Measurements from ENCODE around the gene U2SURP.
"Not testable (repeated sequence)": the region's sequence is repeated elsewhere in the genome, so short reads cannot be mapped to it uniquely, and the experiment has no call there.

U2SURP gene

DNA sequence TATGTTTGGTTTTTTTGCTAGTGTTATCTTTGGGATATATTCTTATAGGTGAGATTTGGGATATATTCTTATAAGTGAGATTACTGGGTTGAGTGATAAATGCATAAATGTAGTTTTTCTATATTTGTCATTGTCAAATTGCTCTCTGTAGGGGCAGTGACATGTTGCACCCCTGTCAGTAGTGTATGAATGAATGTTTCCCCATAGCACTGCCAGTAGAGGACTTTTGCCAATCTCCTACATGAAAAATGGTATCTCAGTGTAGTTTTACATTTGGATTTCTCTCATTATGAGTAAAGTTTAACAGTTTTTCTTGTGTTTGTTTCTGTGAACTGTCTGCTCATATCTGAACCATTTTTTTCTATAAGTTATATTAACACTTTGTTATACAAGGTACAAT, 13.6 kb downstream of the U2SURP start:
- DNase-seq (ENCODE audit: low read depth): no peak

DNA sequence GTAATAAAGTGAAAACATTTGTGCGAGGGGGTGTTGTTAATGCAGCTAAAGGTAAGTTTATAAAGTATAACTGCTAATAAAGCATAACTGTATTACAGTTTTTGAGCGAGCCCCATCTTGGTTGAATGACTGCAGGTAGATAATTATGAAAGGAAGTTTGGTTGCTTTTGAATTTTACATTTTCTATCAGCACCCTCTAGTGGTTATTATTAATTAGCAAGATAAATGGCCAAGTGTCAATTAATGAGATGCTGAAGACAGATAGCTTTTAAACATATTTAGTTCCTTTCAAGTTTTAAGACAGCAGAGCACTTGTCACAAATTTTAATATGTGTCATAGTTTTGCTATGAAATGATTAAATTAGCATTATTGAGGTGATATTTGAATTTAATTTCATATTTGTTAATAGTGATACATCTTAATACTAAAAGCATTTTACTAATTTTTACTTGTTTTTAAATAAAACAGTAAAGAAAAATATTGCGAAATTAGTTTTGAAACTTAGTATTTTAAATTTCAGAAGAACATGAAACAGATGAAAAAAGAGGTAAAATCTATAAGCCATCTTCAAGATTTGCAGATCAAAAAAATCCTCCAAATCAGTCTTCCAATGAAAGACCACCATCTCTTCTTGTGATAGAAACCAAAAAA, 15.1 kb downstream of the U2SURP start:
- peak; percentile 50 for DNase-seq (ENCODE audit: low read depth)

DNA sequence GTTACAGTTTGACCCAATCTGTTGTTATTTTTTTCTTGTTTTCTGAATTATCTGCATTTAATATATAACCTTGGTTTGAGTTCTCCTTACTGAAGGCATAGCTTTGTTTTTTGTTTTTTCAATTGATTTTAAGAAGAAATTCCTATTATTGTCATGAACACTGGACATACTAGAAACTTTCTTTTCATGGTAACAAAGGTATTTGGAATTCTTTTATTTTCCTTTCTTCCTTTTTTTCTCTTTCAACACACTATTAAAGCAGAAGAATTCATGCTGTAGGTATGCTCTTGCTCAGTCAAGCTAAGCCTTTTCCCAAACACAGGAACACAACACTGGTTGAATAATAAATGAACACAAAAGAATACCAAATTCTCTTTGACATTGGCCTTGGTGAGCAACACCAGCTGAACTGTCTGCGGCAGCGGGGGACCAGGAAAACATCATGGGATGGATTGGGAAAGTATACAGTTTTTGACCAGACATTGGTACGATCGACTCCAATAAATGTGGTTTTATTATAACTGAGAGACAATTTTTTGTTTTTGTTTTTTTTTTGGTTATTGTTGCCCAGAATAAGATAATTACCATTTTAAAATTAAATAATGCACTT, 23.1 kb downstream of the U2SURP start:
- DNase-seq (ENCODE audit: low read depth): no peak

DNA sequence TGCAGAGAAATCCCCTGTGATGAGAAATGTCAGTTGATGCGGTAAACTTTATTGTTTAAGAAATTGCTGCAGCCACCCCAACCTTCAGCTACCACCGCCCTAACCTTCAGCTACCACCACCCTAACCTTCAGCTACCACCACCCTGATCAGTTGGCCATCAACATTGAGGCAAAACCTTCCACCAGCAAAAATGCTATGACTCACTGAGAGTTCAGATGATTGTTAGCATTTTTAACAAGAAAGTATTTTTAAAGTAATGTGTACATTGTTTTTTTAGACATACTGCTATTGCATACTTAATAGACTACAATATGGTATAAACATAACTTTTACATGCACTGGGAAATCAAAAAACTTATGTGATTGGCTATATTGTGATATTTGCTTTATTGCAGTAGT, 30.0 kb downstream of the U2SURP start:
- DNase-seq (ENCODE audit: low read depth): no peak

DNA sequence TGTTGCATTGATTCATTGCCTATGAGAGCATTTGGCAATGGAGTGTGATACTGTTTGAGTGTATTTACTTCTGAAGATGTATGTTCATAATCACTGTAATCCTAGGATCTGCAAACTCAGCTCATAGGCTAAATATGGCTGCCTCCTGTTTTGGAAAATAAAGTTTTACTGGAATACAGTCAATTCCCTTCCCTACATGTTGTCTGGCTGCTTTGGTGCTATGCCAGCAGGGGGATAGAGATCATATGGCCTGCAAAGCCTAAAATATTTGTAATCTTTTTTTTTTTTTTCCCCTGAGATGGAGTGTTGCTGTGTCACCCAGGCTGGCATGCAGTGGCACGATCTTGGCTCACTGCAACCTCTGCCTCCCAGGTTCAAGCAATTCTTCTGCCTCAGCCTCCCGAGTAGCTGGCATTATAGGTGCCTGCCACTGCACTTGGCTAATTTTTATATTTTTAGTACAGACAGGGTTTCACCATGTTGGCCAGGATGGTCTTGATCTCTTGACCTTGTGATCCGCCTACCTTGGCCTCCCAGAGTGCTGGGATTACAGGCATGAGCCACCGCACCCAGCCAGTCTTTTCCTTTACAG, 30.5 kb downstream of the U2SURP start:
- DNase-seq (ENCODE audit: low read depth): not testable (repeated sequence)

DNA sequence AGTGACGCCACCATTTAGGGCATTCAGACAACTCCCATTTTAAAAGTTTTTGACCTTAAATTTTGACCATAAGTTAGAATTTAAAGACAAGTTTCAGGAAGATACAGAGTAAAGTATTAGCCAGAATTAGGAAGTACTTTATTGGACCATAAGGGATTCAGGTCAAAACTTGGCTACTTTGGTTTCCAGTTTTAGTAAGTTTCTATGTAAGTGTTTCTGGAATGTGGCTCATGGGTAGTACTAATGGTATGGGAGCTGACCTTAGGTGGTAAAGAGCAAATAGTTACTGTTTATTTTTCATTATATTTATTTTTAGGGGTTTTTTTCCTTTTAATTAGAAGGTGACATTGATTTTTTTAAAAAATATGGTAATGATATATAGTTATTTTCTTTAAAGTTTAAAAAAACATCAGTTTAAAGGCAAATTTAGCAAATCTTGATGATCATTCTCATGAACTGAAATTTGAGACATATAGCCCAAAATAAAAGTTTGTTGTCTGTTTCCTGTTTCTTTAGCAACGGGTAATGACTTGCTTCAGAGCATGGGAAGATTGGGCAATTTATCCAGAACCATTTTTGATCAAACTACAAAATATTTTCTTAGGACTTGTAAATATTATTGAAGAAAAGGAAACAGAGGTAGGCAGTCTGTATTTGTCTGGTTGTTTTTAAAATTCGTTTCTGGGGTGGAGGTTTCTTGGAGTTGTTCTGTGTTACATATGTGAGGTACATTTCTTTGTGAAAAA, 34.3 kb downstream of the U2SURP start:
- no peak for DNase-seq (ENCODE audit: low read depth)

DNA sequence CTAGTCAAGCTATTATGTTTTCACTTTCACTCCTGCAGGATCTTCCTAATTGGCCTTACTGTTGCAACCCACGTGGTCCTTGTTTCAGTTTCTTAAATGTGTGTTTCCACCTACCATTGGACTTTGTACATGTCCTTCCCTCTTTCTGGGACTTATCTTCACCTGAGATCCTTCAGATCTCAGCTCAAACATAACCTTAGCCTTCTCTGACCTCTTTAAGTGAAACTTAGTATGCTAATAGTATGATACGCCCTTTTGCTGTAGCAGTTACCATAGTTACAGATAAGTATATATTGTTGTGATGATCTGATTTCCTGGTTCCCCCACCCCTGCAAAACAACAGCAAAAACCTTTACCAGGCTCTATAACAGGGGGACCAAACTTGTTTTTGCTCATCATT, 35.2 kb downstream of the U2SURP start:
- DNase-seq (ENCODE audit: low read depth): no peak

DNA sequence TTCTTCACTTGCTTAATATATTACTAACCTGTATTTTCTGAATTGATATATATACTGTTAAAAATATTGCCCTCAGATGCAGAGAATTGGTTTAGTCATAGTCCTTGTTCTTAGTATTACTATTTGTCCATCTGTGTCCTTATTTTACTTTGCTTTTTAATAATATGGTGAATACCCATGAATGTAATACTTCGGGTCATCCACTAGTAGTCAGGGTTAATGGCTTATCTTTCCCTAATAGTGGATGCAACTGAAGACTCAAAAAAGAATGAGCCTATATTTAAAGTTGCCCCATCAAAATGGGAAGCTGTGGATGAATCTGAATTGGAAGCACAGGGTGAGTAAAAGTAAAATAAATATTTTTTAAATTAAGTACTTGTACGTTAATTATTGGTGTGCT, 36.5 kb downstream of the U2SURP start:
- peak; percentile 42 for DNase-seq (ENCODE audit: low read depth)

DNA sequence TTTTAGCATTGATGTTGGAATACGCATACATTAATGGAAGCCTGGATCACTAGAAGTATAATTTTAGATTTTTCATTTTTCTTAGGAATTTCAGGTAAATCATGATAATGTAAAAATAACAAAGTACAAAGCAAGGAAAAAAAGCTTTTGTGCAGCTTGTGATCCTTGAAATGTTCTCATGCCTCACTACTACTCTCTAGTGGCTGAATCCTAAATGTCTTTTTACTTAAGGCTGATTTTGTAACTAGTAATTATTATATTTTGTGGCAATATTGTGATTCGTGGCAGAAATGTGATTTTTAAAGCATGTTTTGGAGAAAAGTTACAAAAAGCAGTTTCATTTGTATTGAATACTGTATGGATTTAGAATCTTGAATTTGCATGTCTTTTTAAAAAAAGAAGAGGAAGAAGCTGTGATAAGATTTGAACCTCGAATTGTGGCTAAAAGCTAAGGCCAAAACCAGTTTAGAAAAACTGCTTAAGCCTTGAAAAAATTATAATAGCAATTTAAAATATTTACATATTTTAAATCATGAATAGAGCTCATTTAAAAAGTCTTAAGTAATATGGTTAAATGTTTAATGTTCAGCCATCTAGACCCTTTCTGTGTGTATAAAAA, 39.0 kb downstream of the U2SURP start:
- DNase-seq (ENCODE audit: low read depth): peak; percentile 61

DNA sequence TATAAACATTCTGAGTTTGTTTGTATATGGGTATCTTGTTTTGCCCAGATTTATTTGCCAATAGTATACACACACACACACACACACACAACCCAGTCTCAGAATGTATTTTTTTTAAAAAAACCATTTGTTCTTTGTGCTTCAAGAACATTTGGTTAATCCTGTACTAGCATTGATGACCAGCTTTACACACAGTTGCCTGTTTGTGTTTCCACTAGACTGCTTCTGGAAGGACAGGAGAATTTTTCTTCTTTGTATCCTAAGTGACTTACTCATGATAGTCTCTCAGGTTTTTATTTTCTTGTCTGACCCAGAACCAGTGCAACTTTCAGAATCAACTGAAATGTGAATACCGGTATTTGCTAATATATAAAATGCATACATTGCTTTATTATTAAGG, 40.5 kb downstream of the U2SURP start:
- DNase-seq (ENCODE audit: low read depth): no peak

DNA sequence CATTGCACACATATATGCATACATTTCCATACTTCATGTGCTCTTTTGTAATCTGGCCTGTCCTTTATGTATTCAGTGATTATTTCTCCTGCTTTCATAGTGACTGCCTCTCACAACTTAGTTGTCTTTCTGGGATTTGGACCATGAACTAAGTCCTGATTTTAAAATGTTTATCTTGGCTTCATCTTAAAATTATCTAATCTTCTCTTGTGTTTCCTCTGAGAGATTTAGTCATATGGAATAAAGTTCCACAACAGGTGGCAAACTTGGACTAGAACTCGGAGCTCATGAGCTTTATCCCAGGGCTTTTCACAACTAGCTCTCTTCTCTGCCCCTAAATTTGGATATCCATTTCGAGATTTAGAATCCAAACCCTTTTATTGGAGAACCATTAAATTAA, 44.3 kb downstream of the U2SURP start:
- DNase-seq (ENCODE audit: low read depth): no peak

DNA sequence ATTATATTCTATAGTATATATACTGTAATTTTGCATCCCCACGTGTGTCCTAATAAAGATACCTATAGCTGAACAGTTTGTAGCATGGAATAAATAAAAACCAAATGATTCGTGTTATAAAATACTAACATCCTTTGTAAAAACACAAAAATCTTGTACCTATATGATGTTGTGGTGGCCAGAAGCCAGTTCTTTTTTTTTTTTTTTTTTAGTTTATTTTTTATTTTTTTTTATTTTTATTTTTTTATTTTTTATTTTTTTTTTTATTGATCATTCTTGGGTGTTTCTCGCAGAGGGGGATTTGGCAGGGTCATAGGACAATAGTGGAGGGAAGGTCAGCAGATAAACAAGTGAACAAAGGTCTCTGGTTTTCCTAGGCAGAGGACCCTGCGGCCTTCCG, 44.7 kb downstream of the U2SURP start:
- DNase-seq (ENCODE audit: low read depth): not testable (repeated sequence)

DNA sequence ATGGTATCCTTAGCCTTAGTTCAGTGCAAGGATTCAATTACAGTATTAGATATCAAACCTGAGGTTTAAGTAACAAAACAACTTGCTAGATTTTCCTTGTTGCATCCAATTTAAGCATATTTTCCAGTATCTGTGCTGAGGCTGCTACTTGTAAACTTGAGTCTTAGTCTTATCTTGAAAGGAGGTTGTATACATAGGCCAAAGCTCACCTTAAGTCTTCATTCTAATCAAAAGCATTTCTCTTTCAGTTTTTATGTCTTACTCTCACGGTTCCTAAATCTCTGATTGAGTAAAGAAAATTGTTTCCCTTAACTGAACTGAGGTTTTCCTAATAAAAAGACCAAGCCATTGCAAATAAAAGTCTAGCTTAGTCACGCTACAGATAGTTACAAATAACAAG, 52.6 kb downstream of the U2SURP start:
- DNase-seq (ENCODE audit: low read depth): no peak

DNA sequence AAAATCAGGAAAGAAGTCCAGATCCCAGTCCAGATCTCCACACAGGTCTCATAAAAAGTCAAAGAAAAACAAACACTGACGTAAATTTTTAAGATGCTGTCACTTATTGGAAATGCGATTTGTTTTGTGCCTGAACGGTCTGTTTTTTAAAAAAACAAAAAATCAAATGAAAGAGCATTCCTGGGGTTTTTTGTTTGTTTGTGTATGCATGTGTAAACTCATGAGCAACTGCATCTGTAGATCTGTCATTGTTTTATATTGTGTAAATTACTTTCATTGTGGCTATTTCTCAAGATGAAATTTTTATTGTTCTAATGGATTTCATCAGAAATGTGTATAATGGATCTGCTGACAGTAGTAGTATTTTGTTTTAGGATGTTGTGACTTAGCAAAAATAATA, 55.0 kb downstream of the U2SURP start:
- no peak for DNase-seq (ENCODE audit: low read depth)

DNA sequence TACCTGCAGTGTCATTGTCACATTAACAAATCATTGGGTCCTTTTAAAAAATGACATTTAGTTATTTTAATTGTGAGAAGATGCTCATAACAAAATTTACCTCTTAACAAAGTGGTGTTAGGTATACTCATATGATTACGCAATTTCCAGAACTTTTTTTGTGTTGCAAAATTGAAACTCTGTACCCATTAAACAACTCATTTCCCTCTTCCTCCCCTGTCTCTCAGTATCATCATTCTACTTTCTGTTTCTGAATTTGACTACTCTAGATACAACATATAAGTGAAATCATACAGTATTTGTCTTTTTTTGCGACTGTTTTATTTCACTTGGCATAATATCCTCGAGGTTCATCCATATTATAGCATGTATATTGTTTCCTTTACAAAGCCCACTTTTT, 59.5 kb downstream of the U2SURP start:
- no peak for DNase-seq (ENCODE audit: low read depth)

DNA sequence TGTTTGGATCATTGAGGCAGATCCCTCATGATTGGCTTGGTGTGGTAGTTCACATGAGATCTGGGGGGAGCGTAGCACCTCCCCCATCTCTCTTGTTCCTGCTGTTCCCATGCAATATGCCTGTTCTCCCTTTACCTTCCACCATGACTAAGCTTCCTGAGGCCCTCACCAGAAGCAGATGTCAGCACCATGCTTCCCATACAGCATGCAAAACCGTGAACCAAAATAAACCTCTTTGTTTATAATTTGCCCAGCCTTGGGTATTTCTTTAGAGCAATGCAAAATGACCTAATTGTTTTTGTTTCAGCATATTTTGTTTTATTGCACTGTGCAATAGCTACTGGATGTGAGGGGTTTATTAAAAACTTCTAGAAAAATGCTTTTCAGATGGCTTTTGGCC, 61.6 kb downstream of the U2SURP start:
- peak; percentile 50 for DNase-seq (ENCODE audit: low read depth)

DNA sequence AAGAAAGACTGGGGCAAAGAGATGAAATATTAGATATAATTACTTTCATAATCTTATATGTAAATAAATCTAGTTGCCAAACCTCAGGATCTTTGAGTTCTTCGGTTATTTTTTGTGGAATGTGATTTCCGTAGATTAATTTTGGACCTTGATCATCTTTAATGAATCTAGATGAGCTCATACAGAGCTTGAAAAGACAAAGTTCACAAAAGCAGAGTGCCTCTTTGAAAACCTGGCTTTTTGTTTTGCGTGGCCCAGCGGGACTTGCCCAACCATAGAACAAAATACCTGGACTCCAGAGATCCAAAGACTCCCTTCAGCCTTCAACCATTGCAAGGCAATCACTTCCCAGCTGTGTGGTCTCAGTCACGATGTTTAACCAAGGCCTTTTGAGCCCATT, 63.4 kb downstream of the U2SURP start:
- no peak for DNase-seq (ENCODE audit: low read depth)

DNA sequence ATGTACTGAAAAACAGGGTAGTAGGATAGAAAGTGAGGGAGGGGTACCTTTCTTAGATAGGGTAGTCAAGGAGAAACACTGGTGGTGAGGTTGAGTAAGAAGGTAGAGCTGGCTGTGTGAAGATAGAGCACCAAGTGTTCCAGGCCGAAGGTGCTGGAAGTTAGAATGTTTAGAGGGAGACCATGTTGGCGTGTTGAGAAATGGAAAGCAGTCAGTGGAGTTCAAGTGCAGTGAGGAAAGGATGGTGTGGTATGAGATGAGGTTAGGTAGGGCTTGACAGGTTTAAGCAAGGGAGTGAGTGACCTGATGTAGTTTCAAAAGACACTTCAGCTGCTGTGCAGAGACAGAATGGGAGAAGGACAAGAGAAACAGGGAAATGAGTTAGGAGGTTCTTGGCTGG, 64.0 kb downstream of the U2SURP start:
- DNase-seq (ENCODE audit: low read depth): no peak

DNA sequence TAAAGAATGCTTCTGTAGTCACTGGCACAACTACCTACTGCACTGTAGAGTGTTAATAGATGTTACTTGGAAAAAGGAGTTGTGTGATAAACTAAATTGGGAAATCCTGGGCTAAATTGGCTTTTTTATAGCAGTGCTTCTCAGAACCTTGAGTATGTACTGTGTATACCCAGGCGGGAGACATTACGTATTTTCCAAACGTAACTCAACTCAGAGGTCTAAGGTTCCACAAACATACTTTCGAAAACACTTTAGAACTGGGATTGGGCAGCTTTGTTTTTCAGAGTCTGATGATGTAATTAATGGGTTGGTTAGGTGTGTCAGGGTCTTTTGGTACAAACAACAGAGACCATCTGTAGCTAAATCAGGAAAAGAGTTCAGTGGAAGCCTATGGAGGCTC, 64.7 kb downstream of the U2SURP start:
- DNase-seq (ENCODE audit: low read depth): no peak

DNA sequence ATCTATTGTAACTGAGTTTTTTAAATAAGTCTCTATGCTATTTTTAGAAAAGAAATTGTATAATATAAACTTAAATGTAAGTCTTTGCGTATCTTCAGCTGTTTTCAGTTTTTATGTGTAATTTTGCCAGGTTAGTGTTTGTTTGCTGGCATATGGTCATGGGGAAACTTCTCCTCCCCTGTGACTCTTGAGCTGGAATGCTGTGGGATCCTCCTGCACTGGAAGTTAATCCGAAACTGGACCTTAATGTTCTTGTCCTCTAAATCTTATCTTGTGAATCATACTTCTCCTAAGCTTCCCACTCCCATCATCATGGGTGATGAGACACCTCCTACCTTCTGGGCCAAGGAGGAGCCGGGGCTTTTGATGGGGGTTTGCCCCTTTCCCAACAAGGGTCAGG, 65.8 kb downstream of the U2SURP start:
- DNase-seq (ENCODE audit: low read depth): no peak

DNA sequence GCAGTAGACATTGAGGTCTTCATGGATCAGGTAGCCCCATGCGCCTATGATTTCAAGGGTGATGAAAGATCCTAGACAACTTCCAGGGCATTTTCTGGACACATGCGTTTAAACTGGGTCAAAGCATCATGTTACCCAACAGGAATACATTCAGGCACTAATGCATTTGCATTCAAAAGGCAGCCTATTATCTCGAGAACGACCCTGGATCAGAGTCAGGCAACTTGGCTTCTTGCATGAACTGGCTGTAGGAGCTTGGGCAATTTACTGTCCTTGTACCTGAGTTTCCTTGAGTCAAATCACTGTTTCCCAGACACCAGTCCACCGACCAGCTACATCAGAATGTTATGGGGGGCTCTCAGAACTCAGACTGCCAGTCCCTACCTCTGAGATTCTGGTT, 66.7 kb downstream of the U2SURP start:
- no peak for DNase-seq (ENCODE audit: low read depth)

DNA sequence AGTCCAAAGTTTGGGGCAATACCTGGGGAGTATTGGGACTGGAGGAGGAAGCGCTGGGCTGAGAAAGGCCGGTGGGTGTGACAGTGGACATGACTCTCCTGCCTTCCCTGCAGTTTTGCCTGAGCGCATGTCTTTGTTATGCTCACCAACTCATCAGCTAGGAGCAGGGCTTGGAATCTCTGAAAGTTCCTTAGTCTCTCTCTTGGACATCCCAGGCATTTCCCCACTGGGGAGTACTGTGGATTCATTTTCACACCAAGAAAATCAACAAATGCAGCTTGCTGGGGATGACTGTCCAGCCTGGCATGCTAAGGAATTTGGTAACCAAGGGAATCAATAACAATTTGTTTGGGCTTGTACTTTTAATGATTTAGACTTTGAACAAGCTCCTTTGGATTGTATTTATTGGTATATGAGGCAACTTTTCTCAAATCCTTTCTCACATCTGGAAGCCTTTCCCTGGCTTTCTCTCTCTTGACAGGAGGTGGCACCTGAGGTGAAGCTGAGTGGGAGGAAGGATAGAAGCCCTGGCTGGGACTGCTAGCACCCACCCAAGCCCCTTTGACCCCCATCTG, 69.7 kb downstream of the U2SURP start:
- DNase-seq (ENCODE audit: low read depth): peak; percentile 85
